Neuron (in vitro differentiated cells): ENCODE measurements around the gene SPATA46.

Experiments used
- H2AFZ ChIP-seq: one replicate; pipeline ENCODE4 v1.6.1; 2013; ENCODE audit warnings: low read depth, mild to moderate bottlenecking, inconsistent platforms, low read length, moderate library complexity
- H3K27me3 ChIP-seq: one replicate; pipeline ENCODE4 v1.6.1; 2013; ENCODE audit warnings: low read length; ENCODE audit not compliant: insufficient read depth
- H3K36me3 ChIP-seq: one replicate; pipeline ENCODE4 v1.6.1; 2013; ENCODE audit warnings: low read length; ENCODE audit not compliant: insufficient read depth
- H3K4me1 ChIP-seq: one replicate; pipeline ENCODE4 v1.6.1; 2013; ENCODE audit warnings: low read length; ENCODE audit not compliant: insufficient read depth
- H3K4me3 ChIP-seq: 2 replicates; pipeline ENCODE4 v1.5.1; 2013; ENCODE audit warnings: mild to moderate bottlenecking, low read length, moderate library complexity
- H3K9me3 ChIP-seq: one replicate; pipeline ENCODE4 v1.6.1; 2013; ENCODE audit warnings: low read length

Gene SPATA46

GRCh38 chr1:162404550-162405160 lies 28.0 kb upstream of the SPATA46 start:
- Histone ChIP-seq H3K36me3 (no peaks in the 10 kb centered on the region), H3K27me3 (no peaks in the 10 kb centered on the region), H3K4me1 (peaks cover 4% of the 10 kb centered on the region), H3K4me3 (no peak overlapping the region), H3K9me3 (no peaks in the 10 kb centered on the region), H2AFZ (no peak overlapping the region)

- no peaks in the 10 kb centered on the region for H3K27me3 ChIP-seq
- H3K4me1 ChIP-seq, result peaks cover 15% of the 10 kb centered on the region
- H2AFZ ChIP-seq, result no peak overlapping the region
- no peaks in the 10 kb centered on the region for H3K36me3 ChIP-seq
- no peaks in the 10 kb centered on the region for H3K9me3 ChIP-seq
- no peak overlapping the region for H3K4me3 ChIP-seq
Measured at GRCh38 chr1:162400790-162401355, 24.2 kb upstream of the SPATA46 start.

- Histone ChIP-seq H2AFZ (peak overlapping the region; percentile 14), H3K4me3 (no peak overlapping the region), H3K9me3 (no peaks in the 10 kb centered on the region), H3K4me1 (peaks cover 15% of the 10 kb centered on the region), H3K36me3 (no peaks in the 10 kb centered on the region), H3K27me3 (no peaks in the 10 kb centered on the region)
Measured at GRCh38 chr1:162398999-162399580, 22.4 kb upstream of the SPATA46 start.

- no peak overlapping the region for H3K4me3 ChIP-seq
Measured at GRCh38 chr1:162397943-162398560, 21.4 kb upstream of the SPATA46 start.

GRCh38 chr1:162397039-162397448 lies 20.4 kb upstream of the SPATA46 start:
- peaks cover 15% of the 10 kb centered on the region for H3K4me1 ChIP-seq
- H3K4me3 ChIP-seq, result no peak overlapping the region

More at GRCh38 chr1:162397943-162398560, 21.4 kb upstream of the SPATA46 start:
- Histone ChIP-seq H2AFZ (peak overlapping the region; percentile 14), H3K9me3 (no peaks in the 10 kb centered on the region), H3K36me3 (no peaks in the 10 kb centered on the region), H3K27me3 (no peaks in the 10 kb centered on the region), H3K4me1 (peaks cover 15% of the 10 kb centered on the region)

GRCh38 chr1:162396201-162396906 lies 19.7 kb upstream of the SPATA46 start:
- Histone ChIP-seq H3K4me3 (no peak overlapping the region), H3K4me1 (peaks cover 17% of the 10 kb centered on the region), H3K27me3 (no peaks in the 10 kb centered on the region), H2AFZ (no peak overlapping the region), H3K9me3 (no peaks in the 10 kb centered on the region), H3K36me3 (no peaks in the 10 kb centered on the region)

More at GRCh38 chr1:162397039-162397448, 20.4 kb upstream of the SPATA46 start:
- Histone ChIP-seq H3K9me3 (no peaks in the 10 kb centered on the region), H3K36me3 (no peaks in the 10 kb centered on the region), H2AFZ (no peak overlapping the region), H3K27me3 (no peaks in the 10 kb centered on the region)

- Histone ChIP-seq H3K36me3 (no peaks in the 10 kb centered on the region), H3K9me3 (no peaks in the 10 kb centered on the region), H3K4me1 (peaks cover 20% of the 10 kb centered on the region), H2AFZ (no peak overlapping the region), H3K27me3 (no peaks in the 10 kb centered on the region), H3K4me3 (no peak overlapping the region)
Measured at GRCh38 chr1:162391790-162392563, 15.3 kb upstream of the SPATA46 start.

GRCh38 chr1:162390396-162391185 lies 13.9 kb upstream of the SPATA46 start:
- peaks cover 20% of the 10 kb centered on the region for H3K4me1 ChIP-seq
- H3K27me3 ChIP-seq, result no peaks in the 10 kb centered on the region
- H2AFZ ChIP-seq, result no peak overlapping the region
- no peak overlapping the region for H3K4me3 ChIP-seq
- no peaks in the 10 kb centered on the region for H3K9me3 ChIP-seq
- H3K36me3 ChIP-seq, result peaks cover 4% of the 10 kb centered on the region

GRCh38 chr1:162389971-162390370 lies 13.3 kb upstream of the SPATA46 start:
- H3K27me3 ChIP-seq, result no peaks in the 10 kb centered on the region
- H3K4me3 ChIP-seq, result no peak overlapping the region
- peaks cover 4% of the 10 kb centered on the region for H3K36me3 ChIP-seq
- H2AFZ ChIP-seq, result no peak overlapping the region
- peaks cover 22% of the 10 kb centered on the region for H3K4me1 ChIP-seq
- H3K9me3 ChIP-seq, result no peaks in the 10 kb centered on the region

GRCh38 chr1:162389021-162389818 lies 12.6 kb upstream of the SPATA46 start:
- no peaks in the 10 kb centered on the region for H3K27me3 ChIP-seq
- H3K4me1 ChIP-seq, result peaks cover 30% of the 10 kb centered on the region
- no peak overlapping the region for H2AFZ ChIP-seq
- peaks cover 4% of the 10 kb centered on the region for H3K36me3 ChIP-seq
- H3K4me3 ChIP-seq, result no peak overlapping the region
- H3K9me3 ChIP-seq, result no peaks in the 10 kb centered on the region

- Histone ChIP-seq H3K36me3 (peaks cover 4% of the 10 kb centered on the region), H3K9me3 (no peaks in the 10 kb centered on the region), H2AFZ (no peak overlapping the region), H3K4me3 (no peak overlapping the region), H3K27me3 (no peaks in the 10 kb centered on the region), H3K4me1 (peaks cover 35% of the 10 kb centered on the region)
Measured at GRCh38 chr1:162388615-162389014, 12.0 kb upstream of the SPATA46 start.
